OCI-LY1 (cell line): Measurements from ENCODE around the gene ALOX15B.
A peak's percentile ranks its signal among the peaks of the same experiment; 100 is the strongest.

Experiments used
- H2AFZ ChIP-seq: fragments of 200-600 bp; sonication (generic), shearing (Covaris generic); 2 replicates; pipeline ENCODE4 v1.6.0; 2014; ENCODE audit warnings: antibody characterized with exemption, mild to moderate bottlenecking, low read length
- H3F3A ChIP-seq: fragments of 200-600 bp; sonication (generic), shearing (Covaris generic); 2 replicates; pipeline ENCODE4 v1.6.0; 2014; ENCODE audit warnings: mild to moderate bottlenecking, antibody characterized with exemption, low read length, moderate library complexity; ENCODE audit not compliant: insufficient read depth
- H3K27ac ChIP-seq: fragments of 200-600 bp; sonication (generic); 2 replicates; pipeline ENCODE4 v1.5.1; 2014; ENCODE audit warnings: low read length, mixed run types, mild to moderate bottlenecking, low read depth; ENCODE audit not compliant: poor library complexity, severe bottlenecking
- H3K27me3 ChIP-seq: fragments of 200-600 bp; sonication (generic); 2 replicates; pipeline ENCODE4 v1.6.0; 2014; ENCODE audit warnings: antibody characterized with exemption, mild to moderate bottlenecking, low read length, moderate library complexity; ENCODE audit not compliant: insufficient read depth
- H3K36me3 ChIP-seq: fragments of 200-600 bp; sonication (generic); 2 replicates; pipeline ENCODE4 v1.6.1; 2014; ENCODE audit warnings: mild to moderate bottlenecking, antibody characterized with exemption, low read length, moderate library complexity, mixed read lengths; ENCODE audit not compliant: insufficient read depth
- H3K4me1 ChIP-seq: fragments of 200-600 bp; sonication (generic); 2 replicates; pipeline ENCODE4 v1.5.1; 2014; ENCODE audit warnings: mild to moderate bottlenecking, low read length, moderate library complexity; ENCODE audit not compliant: insufficient read depth, severe bottlenecking
- H3K4me2 ChIP-seq: fragments of 200-600 bp; sonication (generic), shearing (Covaris generic); 2 replicates; pipeline ENCODE4 v1.6.1; 2014; ENCODE audit warnings: low read length
- H3K4me3 ChIP-seq: fragments of 200-600 bp; sonication (generic); 2 replicates; pipeline ENCODE4 v1.5.1; 2014; ENCODE audit warnings: low read length, low read depth, mild to moderate bottlenecking, mixed read lengths; ENCODE audit not compliant: poor library complexity, severe bottlenecking
- H3K79me2 ChIP-seq: fragments of 200-600 bp; shearing (Covaris generic); 2 replicates; pipeline ENCODE4 v1.6.1; 2016; ENCODE audit warnings: mixed run types, low read length, mixed read lengths; ENCODE audit not compliant: insufficient read depth
- H3K9ac ChIP-seq: fragments of 200-600 bp; sonication (generic), shearing (Covaris generic); 2 replicates; pipeline ENCODE4 v1.6.1; 2014; ENCODE audit warnings: mild to moderate bottlenecking, low read length, mixed read lengths
- H3K9me2 ChIP-seq: fragments of 200-600 bp; sonication (generic), shearing (Covaris generic); 2 replicates; pipeline ENCODE4 v1.6.1; 2014; ENCODE audit warnings: low read depth, mild to moderate bottlenecking, low read length, mixed read lengths
- H3K9me3 ChIP-seq: fragments of 200-600 bp; shearing (Covaris generic); 2 replicates; pipeline ENCODE4 v1.6.1; 2014; ENCODE audit warnings: low read length, mixed read lengths
- H4K20me1 ChIP-seq: fragments of 200-600 bp; sonication (generic), shearing (Covaris generic); 2 replicates; pipeline ENCODE4 v1.6.0; 2016; ENCODE audit warnings: mild to moderate bottlenecking, low read length; ENCODE audit not compliant: insufficient read depth
- EZH2 ChIP-seq: fragments of 200-600 bp; sonication (generic), shearing (Covaris generic); IDR thresholded peaks from 2 replicates; pipeline ENCODE4 v1.8.0; 2017; ENCODE audit warnings: borderline replicate concordance, mixed run types, mild to moderate bottlenecking, antibody characterized with exemption, low read length, moderate library complexity, mixed read lengths
- TF ChIP-seq, protein P1 (sequence below): fragments of 200-600 bp; sonication (generic), shearing (Covaris generic); IDR thresholded peaks from 2 replicates; pipeline ENCODE4 v1.5.1; 2017; ENCODE audit warnings: mild to moderate bottlenecking, antibody characterized with exemption, low read length, moderate library complexity, mixed read lengths

ALOX15B gene

GRCh38 chr17:8055851-8056231, 17.0 kb downstream of the ALOX15B start:
- TF ChIP-seq, protein P1, sequence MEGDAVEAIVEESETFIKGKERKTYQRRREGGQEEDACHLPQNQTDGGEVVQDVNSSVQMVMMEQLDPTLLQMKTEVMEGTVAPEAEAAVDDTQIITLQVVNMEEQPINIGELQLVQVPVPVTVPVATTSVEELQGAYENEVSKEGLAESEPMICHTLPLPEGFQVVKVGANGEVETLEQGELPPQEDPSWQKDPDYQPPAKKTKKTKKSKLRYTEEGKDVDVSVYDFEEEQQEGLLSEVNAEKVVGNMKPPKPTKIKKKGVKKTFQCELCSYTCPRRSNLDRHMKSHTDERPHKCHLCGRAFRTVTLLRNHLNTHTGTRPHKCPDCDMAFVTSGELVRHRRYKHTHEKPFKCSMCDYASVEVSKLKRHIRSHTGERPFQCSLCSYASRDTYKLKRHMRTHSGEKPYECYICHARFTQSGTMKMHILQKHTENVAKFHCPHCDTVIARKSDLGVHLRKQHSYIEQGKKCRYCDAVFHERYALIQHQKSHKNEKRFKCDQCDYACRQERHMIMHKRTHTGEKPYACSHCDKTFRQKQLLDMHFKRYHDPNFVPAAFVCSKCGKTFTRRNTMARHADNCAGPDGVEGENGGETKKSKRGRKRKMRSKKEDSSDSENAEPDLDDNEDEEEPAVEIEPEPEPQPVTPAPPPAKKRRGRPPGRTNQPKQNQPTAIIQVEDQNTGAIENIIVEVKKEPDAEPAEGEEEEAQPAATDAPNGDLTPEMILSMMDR = no peak
- TF ChIP-seq EZH2 = no peak
- no peaks in the 10 kb centered on the region for H4K20me1 ChIP-seq
- no peak overlapping the region for H2AFZ ChIP-seq
- no peaks in the 10 kb centered on the region for H3K79me2 ChIP-seq
- H3K9me3 ChIP-seq = no peaks in the 10 kb centered on the region
- no peaks in the 10 kb centered on the region; the same call in 1 of the 2 replicates for H3K27me3 ChIP-seq
- H3K36me3 ChIP-seq = no peaks in the 10 kb centered on the region
- no peak overlapping the region for H3K27ac ChIP-seq
- no peak overlapping the region for H3K4me3 ChIP-seq
- no peaks in the 10 kb centered on the region for H3K9me2 ChIP-seq
- no peaks in the 10 kb centered on the region for H3F3A ChIP-seq
- H3K9ac ChIP-seq = no peak overlapping the region
- H3K4me2 ChIP-seq = no peak overlapping the region
- peaks cover 24% of the 10 kb centered on the region for H3K4me1 ChIP-seq

- peak overlapping the region; percentile 37; the same call in 1 of the 2 replicates for H3K4me2 ChIP-seq
- H3K27me3 ChIP-seq = no peaks in the 10 kb centered on the region; the same call in 1 of the 2 replicates
- H3K9me2 ChIP-seq = no peaks in the 10 kb centered on the region
- TF ChIP-seq, protein P1 = no peak
- TF ChIP-seq EZH2 = no peak
- no peak overlapping the region for H2AFZ ChIP-seq
- H3K9ac ChIP-seq = no peak overlapping the region; the same call in 1 of the 2 replicates
- H3K27ac ChIP-seq = no peak overlapping the region
- peaks cover 24% of the 10 kb centered on the region for H3K4me1 ChIP-seq
- no peaks in the 10 kb centered on the region for H3K79me2 ChIP-seq
- no peaks in the 10 kb centered on the region for H3K36me3 ChIP-seq
- no peaks in the 10 kb centered on the region for H3F3A ChIP-seq
- H4K20me1 ChIP-seq = no peaks in the 10 kb centered on the region
- H3K9me3 ChIP-seq = no peaks in the 10 kb centered on the region
- H3K4me3 ChIP-seq = peak overlapping the region; percentile 3
Measured at GRCh38 chr17:8056232-8056975, 17.5 kb downstream of the ALOX15B start.

- no peak for TF ChIP-seq EZH2
- TF ChIP-seq, protein P1 = no peak
- no peaks in the 10 kb centered on the region for H3K27me3 ChIP-seq
- no peak overlapping the region; the same call in 1 of the 2 replicates for H3K9ac ChIP-seq
- no peak overlapping the region for H3K27ac ChIP-seq
- H3K4me3 ChIP-seq = no peak overlapping the region
- H3K36me3 ChIP-seq = no peaks in the 10 kb centered on the region
- peak overlapping the region; percentile 37; the same call in 1 of the 2 replicates for H3K4me2 ChIP-seq
- H3K79me2 ChIP-seq = no peaks in the 10 kb centered on the region
- no peaks in the 10 kb centered on the region for H4K20me1 ChIP-seq
- peaks cover 24% of the 10 kb centered on the region for H3K4me1 ChIP-seq
- H2AFZ ChIP-seq = no peak overlapping the region
- no peaks in the 10 kb centered on the region for H3F3A ChIP-seq
- no peaks in the 10 kb centered on the region for H3K9me2 ChIP-seq
- H3K9me3 ChIP-seq = no peaks in the 10 kb centered on the region
Measured at GRCh38 chr17:8056976-8057625, 18.2 kb downstream of the ALOX15B start.
